Right ventricle myocardium inferior (tissue), 1 donor: ENCODE data around the gene ANKRD63. TPM values are rescaled to one million over a fixed set of nuclear protein-coding genes. Genes with fewer than 3 reads are reported as not detected.

Source experiments
- ATAC-seq: fragments of 200-7000 bp; cut with Tn5 transposase; one replicate; pipeline ENCODE4 v1.9.1; 2020; ENCODE audit warnings: mild to moderate bottlenecking, moderate library complexity
- DNase-seq: peaks from one replicate; pipeline ENCODE4 v3.0.0; 2021; ENCODE audit errors: missing footprints
- intact Hi-C: fragments of 100-400 bp; cut with DNase I; formaldehyde crosslinking; loops from one replicate; pipeline ENCODE4 v1.11.0; 2022
- long read RNA-seq: library from polyadenylated mRNA; unstranded; transcript quantifications from one replicate; pipeline ENCODE4 v2.0.0, GENCODE V29; 2021
- total RNA-seq: library from RNA; stranded (reverse); fragmentation: NEBNext Ultra II Directional; extraction: Animal tissue kit (Norgen Biotek cat#: 25700); gene quantifications from one replicate; pipeline ENCODE4 v1.2.1, GENCODE V29; 2021
- donor health status: DM: no; HTN: yes; CAD: no; lungs with severe emphysema.

The ANKRD63 gene
- 0.92 TPM for total RNA-seq
- long read RNA-seq = 0 reads

DNA sequence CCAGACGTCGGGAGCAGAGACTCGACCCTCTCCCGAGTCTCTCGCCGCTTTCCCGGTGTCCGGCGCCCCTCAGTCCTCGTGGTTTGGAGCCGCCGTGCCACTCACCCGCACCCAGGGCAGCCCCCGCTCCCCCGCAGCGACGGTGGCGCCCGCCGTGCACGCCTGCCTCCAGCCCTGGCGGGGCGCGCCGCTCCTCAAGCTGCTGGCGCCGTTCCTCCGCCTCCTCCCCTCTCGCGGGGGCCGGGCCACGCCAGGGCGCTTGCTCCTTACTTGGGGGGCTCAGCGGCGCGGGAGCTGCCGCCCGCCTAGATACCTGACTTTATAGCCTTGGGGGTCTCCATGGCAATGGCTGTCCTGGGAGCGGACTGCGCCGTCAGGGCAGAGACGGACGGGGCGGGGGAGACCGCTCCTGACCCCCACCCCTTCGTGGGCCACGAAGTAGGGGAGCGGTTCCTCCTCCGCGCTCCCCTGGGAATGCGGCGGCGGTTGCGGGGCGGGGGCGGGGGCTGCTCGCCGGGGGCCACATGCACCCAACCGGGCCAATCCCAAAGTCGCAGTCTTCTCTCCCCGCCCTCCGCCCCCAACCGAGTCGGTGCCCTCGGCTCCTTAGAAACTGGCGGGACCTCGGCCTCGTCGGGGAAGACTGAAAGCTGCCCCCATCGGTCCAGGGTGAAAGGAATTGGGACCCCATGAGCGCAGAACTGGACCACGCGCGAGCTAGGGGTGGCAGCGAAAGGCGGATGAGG, at the start of gene ANKRD63:
Gene ANKRD63, minus strand, starts transcription at position 196 of the 746 bp plus-strand sequence. CDS start 478 bp downstream, outside the sequence.
- intact Hi-C loops = no loop called here
- DNase-seq (peak; percentile 78), ATAC-seq (peak; percentile 22)

DNA sequence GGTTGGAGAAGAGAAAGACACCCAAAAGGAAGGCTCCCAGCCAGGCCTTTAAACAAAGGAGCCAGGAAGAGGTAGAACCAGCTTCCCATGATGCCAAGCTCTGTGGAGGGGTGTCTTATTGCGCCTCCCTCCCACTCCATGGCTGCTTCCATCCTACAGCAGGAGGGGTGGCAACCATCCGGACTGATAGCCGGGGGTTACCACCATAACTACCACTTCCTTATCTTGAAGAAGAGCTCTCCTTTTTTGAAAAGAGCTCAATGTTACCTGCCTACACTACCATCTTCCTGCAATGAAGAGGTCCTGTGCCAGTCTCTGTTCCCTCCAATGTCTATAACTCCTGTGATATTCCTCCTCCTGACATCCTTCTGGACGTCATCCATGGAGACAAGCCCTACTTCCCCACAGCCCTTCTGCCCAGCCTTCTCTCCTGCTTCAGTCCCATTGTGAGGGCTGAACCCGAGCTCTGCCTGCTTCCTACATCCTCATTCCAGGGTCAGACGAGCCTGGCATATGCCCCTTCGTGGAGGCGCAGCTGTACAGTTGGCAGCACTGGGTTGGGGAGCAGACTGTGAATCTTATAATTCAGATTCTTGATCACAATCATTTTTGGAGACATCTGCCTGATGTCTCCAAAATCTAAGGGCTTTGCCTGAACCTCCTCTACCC, 49.4 kb upstream of the ANKRD63 start:
- no peak for ATAC-seq
- intact Hi-C loops = loop anchor here (10.0 kb wide), 1 partner anchor 227 kb away; the partner anchor contains the start of gene BMF
- no peak for DNase-seq

DNA sequence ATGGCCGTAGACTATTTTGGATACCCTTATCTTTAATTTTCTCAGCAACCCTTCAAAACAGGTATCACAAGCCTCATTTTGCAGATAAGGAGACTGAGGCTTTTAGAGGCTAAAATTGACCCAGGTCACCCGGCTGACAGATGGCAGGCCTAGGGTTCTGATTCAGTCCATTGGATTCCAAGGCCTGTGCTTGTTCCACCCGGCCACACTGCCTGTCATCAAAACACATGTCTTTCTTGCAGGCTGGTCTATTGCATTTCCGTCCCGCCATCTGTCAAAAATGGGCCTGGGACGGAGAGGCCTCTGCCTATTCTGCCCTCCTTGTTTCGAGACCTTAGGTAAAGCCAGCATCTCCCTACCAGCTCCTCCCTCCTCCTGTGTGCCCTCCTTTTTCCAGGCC, 48.8 kb upstream of the ANKRD63 start:
- intact Hi-C loops = loop anchor here (10.0 kb wide), 1 partner anchor 227 kb away; the partner anchor contains the start of gene BMF
- DNase-seq (no peak), ATAC-seq (no peak)

DNA sequence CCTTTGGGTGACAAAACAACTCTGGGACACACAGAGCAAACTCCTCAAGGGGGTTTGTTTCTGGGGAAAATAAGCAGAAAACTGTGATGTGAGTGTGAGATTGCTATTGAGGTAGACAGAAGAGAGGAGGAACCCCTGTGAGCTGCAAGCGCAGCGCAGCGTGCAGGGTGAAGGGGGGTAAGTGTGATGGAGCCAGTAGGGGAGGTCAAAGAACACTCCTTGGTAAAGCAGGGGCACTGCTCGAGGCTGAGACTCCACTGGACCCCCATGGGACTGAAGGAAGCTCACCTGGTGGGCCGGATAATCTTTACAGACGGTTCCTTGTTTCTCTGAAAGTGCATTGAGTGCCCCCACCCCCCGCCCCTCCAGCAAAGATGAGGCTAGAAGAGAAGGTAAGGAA, 48.2 kb upstream of the ANKRD63 start:
- no peak for DNase-seq
- intact Hi-C loops = loop anchor here (10.0 kb wide), 1 partner anchor 226 kb away; the partner anchor contains the start of gene BMF
- ATAC-seq = no peak

DNA sequence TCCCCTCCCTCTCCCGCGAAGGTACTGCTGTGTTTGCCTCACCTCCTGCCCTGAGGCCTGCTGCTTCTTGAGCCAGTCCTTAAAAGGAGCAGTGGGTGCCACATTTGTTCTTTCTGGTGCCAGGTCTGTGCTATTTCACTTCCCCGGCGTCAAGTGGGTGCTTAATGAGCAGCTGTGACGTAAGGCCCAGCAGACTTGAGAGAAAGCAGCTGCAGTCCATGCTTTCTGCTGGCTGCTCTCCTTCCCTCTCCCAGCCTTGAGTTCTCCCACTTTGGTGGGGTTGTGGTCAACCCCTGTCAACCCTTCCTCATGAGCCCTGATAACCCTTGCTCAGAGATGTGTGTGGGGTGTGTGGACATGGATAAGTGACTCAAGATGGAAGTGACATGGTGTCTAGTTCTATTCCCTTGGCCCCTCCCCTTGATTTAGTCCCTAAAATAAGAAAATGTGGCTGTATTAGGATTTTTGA, 47.5 kb upstream of the ANKRD63 start:
- ATAC-seq (peak; percentile 46), DNase-seq (no peak)
- intact Hi-C loops = loop anchor here (10.0 kb wide), 1 partner anchor 226 kb away; the partner anchor contains the start of gene BMF

- DNase-seq (no peak), ATAC-seq (no peak)
- intact Hi-C loops = loop anchor here (10.0 kb wide), 1 partner anchor 225 kb away; the partner anchor contains the start of gene BMF
These were observed 46.9 kb upstream of the ANKRD63 start for GRCh38 chr15:40329804-40330203.

- intact Hi-C loops = no loop called here
- no peak for DNase-seq
- ATAC-seq = no peak
These were observed 45.9 kb upstream of the ANKRD63 start for GRCh38 chr15:40328751-40329150.

DNA sequence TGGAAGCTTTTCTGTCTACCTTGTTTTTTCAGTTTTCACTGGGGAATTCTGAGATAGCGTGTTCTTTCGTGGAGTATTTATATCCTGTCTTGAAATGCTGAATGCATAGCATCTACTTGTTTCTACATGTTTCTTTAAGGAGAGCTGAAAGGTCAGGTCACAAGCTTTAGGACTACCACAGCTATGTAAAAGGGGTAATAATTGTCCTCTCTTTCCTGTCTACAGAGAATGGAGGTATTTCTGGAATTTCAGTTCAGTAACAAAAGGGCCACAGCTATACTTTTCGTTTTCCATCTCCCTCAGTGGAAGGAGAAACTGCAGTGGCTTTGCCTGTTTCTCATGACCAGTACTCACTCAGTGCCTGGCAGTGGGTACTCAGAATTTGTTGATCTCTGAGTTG, 45.3 kb upstream of the ANKRD63 start:
- intact Hi-C loops = no loop called here
- ATAC-seq = no peak
- DNase-seq = no peak

- DNase-seq (no peak), ATAC-seq (no peak)
- intact Hi-C loops = no loop called here
These were observed 44.6 kb upstream of the ANKRD63 start for GRCh38 chr15:40327457-40327856.

GRCh38 chr15:40325700-40326099, 42.8 kb upstream of the ANKRD63 start:
- no peak for DNase-seq
- no peak for ATAC-seq
- intact Hi-C loops = no loop called here

- DNase-seq (no peak), ATAC-seq (no peak)
- intact Hi-C loops = no loop called here
These were observed 42.3 kb upstream of the ANKRD63 start for GRCh38 chr15:40325188-40325587.

- intact Hi-C loops = loop anchor here (1.0 kb wide), 3 partner anchors 16 to 97 kb away; partner anchors contain the start of gene CCDC9B
- DNase-seq = peak; percentile 87
These were observed 41.4 kb upstream of the ANKRD63 start for GRCh38 chr15:40323953-40324937.

GRCh38 chr15:40323239-40323952, 40.5 kb upstream of the ANKRD63 start, which contains the start of gene INAFM2:
Gene INAFM2 (plus strand): TSS chr15:40323692. CDS start chr15:40324056, 364 bp downstream.
- peak; percentile 91 for ATAC-seq

More at GRCh38 chr15:40323953-40324937, 41.4 kb upstream of the ANKRD63 start:
- no peak for ATAC-seq

GRCh38 chr15:40322531-40323238, 39.8 kb upstream of the ANKRD63 start:
- intact Hi-C loops = loop anchor here (1.0 kb wide), 3 partner anchors 18 to 99 kb away; partner anchors contain the start of gene CCDC9B
- ATAC-seq (no peak), DNase-seq (no peak)

More at GRCh38 chr15:40323239-40323952, 40.5 kb upstream of the ANKRD63 start, which contains the start of gene INAFM2:
- intact Hi-C loops = loop anchor here (1.0 kb wide), 3 partner anchors 17 to 98 kb away; partner anchors contain the start of gene CCDC9B
- DNase-seq = peak; percentile 94

GRCh38 chr15:40320931-40321371, 38.1 kb upstream of the ANKRD63 start:
- DNase-seq (no peak), ATAC-seq (peak; percentile 15)
- intact Hi-C loops = no loop called here

DNA sequence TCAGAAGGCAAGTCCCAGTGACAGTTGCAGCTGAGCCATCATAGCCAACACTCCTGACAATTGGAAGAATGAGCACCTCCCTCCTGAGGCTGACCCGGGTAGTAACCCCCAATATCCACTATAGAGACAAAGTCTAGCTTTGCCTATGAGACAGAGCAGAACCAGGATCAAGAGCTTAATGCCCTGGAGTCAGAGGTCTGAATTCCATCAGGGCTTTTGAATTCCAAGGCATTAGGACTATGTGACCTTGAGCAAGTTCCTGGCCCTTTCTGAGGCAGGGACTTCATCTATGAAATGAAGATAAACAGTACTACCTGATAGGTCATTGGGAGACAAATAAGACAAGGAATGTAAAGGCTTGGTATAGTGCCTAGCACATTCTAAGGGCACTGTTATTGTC, 37.5 kb upstream of the ANKRD63 start:
- no peak for DNase-seq
- ATAC-seq = no peak
- intact Hi-C loops = no loop called here

GRCh38 chr15:40317580-40317979, 34.7 kb upstream of the ANKRD63 start:
- ATAC-seq = no peak
- DNase-seq = no peak
- intact Hi-C loops = no loop called here
